BJ (cell line): Measurements from ENCODE around the gene CXCL17. TPM values are rescaled to one million over a fixed set of nuclear protein-coding genes. Genes with fewer than 3 reads are reported as not detected.

Experiments
- CTCF ChIA-PET: fragments of 350-600 bp; formaldehyde crosslinking; extraction: SDS; loops from one replicate; lab custom pipeline; 2021; ENCODE audit warnings: antibody characterized with exemption, inconsistent platforms; lab: Yijun Ruan, JAX
- POLR2A ChIA-PET: fragments of 300-600 bp; sonication (Branson Sonifier 250); formaldehyde crosslinking; extraction: SDS; loops from one replicate; lab custom pipeline; 2021; ENCODE audit warnings: antibody characterized with exemption; lab: Charles Lee
- DNase-seq: peaks from one replicate; pipeline ENCODE4 v3.0.0-alpha.2; 2011; ENCODE audit warnings: low read depth
- H3K27me3 ChIP-seq: 2 replicates; pipeline ENCODE4 v1.6.0; 2011; ENCODE audit warnings: low read length; ENCODE audit not compliant: control insufficient read depth, insufficient read depth
- H3K36me3 ChIP-seq: 2 replicates; pipeline ENCODE4 v1.5.1; 2011; ENCODE audit warnings: low read length; ENCODE audit not compliant: control insufficient read depth, insufficient read depth
- H3K4me3 ChIP-seq: 2 replicates; pipeline ENCODE4 v1.5.1; 2011; ENCODE audit warnings: low read depth, mild to moderate bottlenecking, control low read depth, low read length
- CTCF ChIP-seq: IDR thresholded peaks from 2 replicates; pipeline ENCODE4 v1.5.1; 2011; ENCODE audit warnings: low read depth, mild to moderate bottlenecking, control low read depth, inconsistent platforms, low read length, moderate library complexity; ENCODE audit not compliant: insufficient read depth
- polyA plus RNA-seq: library from polyadenylated mRNA; depleted of rRNA; stranded (reverse); fragments of >200 nt; gene quantifications from 2 replicates; pipeline ENCODE4 v1.2.3, GENCODE V29; 2011

Gene CXCL17
- polyA plus RNA-seq, 1 experiment, result not detected

GRCh38 chr19:42407816-42408175 lies 35.0 kb downstream of the CXCL17 start:
- POLR2A ChIA-PET, result no interaction called here
- CTCF ChIA-PET, result interaction anchor here (0.6 to 1.6 kb wide), 2 partner anchors 11 to 27 kb away, joined by 3 to 4 read pairs; no protein-coding TSS in a partner anchor
- H3K36me3 ChIP-seq, result peaks cover 4% of the 10 kb centered on the region
- no peak overlapping the region for H3K4me3 ChIP-seq
- DNase-seq, result no peak
- no peaks in the 10 kb centered on the region for H3K27me3 ChIP-seq
- no peak for TF ChIP-seq CTCF

GRCh38 chr19:42407085-42407815 lies 35.5 kb downstream of the CXCL17 start:
- no peak for TF ChIP-seq CTCF
- ChIA-PET POLR2A (no interaction called here), CTCF (interaction anchor here (0.5 to 1.6 kb wide), 3 partner anchors 9 to 33 kb away, joined by 3 to 4 read pairs (median 3); no protein-coding TSS in a partner anchor)
- DNase-seq, result no peak
- peaks cover 4% of the 10 kb centered on the region for H3K36me3 ChIP-seq
- no peak overlapping the region for H3K4me3 ChIP-seq
- H3K27me3 ChIP-seq, result no peaks in the 10 kb centered on the region

GRCh38 chr19:42406111-42406510 lies 36.6 kb downstream of the CXCL17 start:
- no peak for DNase-seq
- no peak for TF ChIP-seq CTCF
- ChIA-PET CTCF (interaction anchor here (1.0 to 1.2 kb wide), 2 partner anchors 10 to 34 kb away, joined by 3 read pairs; no protein-coding TSS in a partner anchor), POLR2A (no interaction called here)
- no peaks in the 10 kb centered on the region for H3K27me3 ChIP-seq
- H3K36me3 ChIP-seq, result peaks cover 4% of the 10 kb centered on the region
- H3K4me3 ChIP-seq, result no peak overlapping the region

GRCh38 chr19:42403586-42403985 lies 39.2 kb downstream of the CXCL17 start:
- DNase-seq, result no peak
- POLR2A ChIA-PET, result no interaction called here
- no peak for TF ChIP-seq CTCF
- Histone ChIP-seq H3K27me3 (no peaks in the 10 kb centered on the region), H3K4me3 (no peak overlapping the region), H3K36me3 (peaks cover 4% of the 10 kb centered on the region)
- CTCF ChIA-PET, result no interaction called here

GRCh38 chr19:42402376-42403116 lies 40.2 kb downstream of the CXCL17 start:
- ChIA-PET POLR2A (no interaction called here), CTCF (interaction anchor here (1.2 to 2.8 kb wide), 3 partner anchors 10 to 293 kb away, joined by 5 to 14 read pairs (median 13); no protein-coding TSS in a partner anchor)
- no peak for TF ChIP-seq CTCF

More at GRCh38 chr19:42402376-42403116, 40.2 kb downstream of the CXCL17 start:
- Histone ChIP-seq H3K4me3 (peak overlapping the region; percentile 45), H3K36me3 (peaks cover 1% of the 10 kb centered on the region), H3K27me3 (no peaks in the 10 kb centered on the region)
- DNase-seq, result no peak
